GM12878 (cell line): ENCODE measurements around the gene UAP1L1. TPM values are rescaled to one million over a fixed set of nuclear protein-coding genes. Genes with fewer than 3 reads are reported as not detected.

Source experiments
- ATAC-seq: fragments of 200-7000 bp; cut with Tn5 transposase; 3 replicates; pipeline ENCODE4 v1.9.1; 2020; ENCODE audit warnings: mild to moderate bottlenecking, moderate library complexity
- BruUV-seq: library from RNA; stranded (reverse); fragments of 400-500 nt; replicated peaks from 2 replicates; lab custom pipeline; 2021; lab: Mats Ljungman, UMichigan
- CTCF ChIA-PET: fragments of 300-600 bp; sonication (Branson Sonifier 250); formaldehyde crosslinking; extraction: SDS; loops from one replicate; lab custom pipeline; 2021; ENCODE audit warnings: inconsistent platforms; lab: Yijun Ruan, JAX
- POLR2A ChIA-PET: fragments of 350-600 bp; formaldehyde crosslinking; extraction: SDS; loops from one replicate; lab custom pipeline; 2021; ENCODE audit warnings: inconsistent platforms; lab: Charles Lee
- RAD21 ChIA-PET: fragments of 300-600 bp; sonication (Branson Sonifier 250); formaldehyde crosslinking; loops from one replicate; lab custom pipeline; 2023; ENCODE audit warnings: antibody characterized with exemption; ENCODE audit not compliant: unreplicated experiment; lab: Charles Lee
- SMC1A ChIA-PET: fragments of 300-600 bp; sonication (Branson Sonifier 250); formaldehyde crosslinking; loops from one replicate; lab custom pipeline; 2023; ENCODE audit not compliant: unreplicated experiment, uncharacterized antibody; lab: Charles Lee
- DNase-seq: peaks from one replicate; pipeline ENCODE4 v3.0.0-alpha.2; 2011; ENCODE audit warnings: low read depth, low spot score
- FAIRE-seq: peaks from 3 replicates; lab custom pipeline; 2011; peaks lifted over from hg19 to GRCh38; lab: Jason Lieb, UNC
- H2AFZ ChIP-seq: 2 replicates; pipeline ENCODE4 v1.6.0; 2011; ENCODE audit warnings: low read depth, low read length, control low read depth; ENCODE audit not compliant: control insufficient read depth
- H3K27ac ChIP-seq: 2 replicates; pipeline ENCODE4 v1.5.1; 2011; ENCODE audit warnings: control low read depth; ENCODE audit not compliant: control insufficient read depth, insufficient read depth
- H3K27me3 ChIP-seq, 2 experiments: replicated peaks in 1 of 2; 2 replicates each; pipeline versions ENCODE4 v1.6.0 to v1.6.1; 2011; ENCODE audit warnings: low read length in 1 of 2; ENCODE audit not compliant: control insufficient read depth in 2 of 2, insufficient read depth in 2 of 2
- H3K36me3 ChIP-seq, 2 experiments: 2 replicates each; pipeline ENCODE4 v1.5.1; 2011; ENCODE audit warnings: low read length in 1 of 2; ENCODE audit not compliant: control insufficient read depth in 2 of 2, insufficient read depth in 2 of 2
- H3K4me1 ChIP-seq: 2 replicates; pipeline ENCODE4 v1.6.1; 2011; ENCODE audit warnings: mild to moderate bottlenecking, low read length, moderate library complexity, mixed read lengths; ENCODE audit not compliant: control insufficient read depth, insufficient read depth
- H3K4me2 ChIP-seq: 2 replicates; pipeline ENCODE4 v1.6.0; 2011; ENCODE audit warnings: control low read depth; ENCODE audit not compliant: control insufficient read depth, insufficient read depth
- H3K4me3 ChIP-seq: fragments of 200-600 bp; sonication (generic); 2 replicates; pipeline ENCODE4 v1.5.1; 2016
- H3K79me2 ChIP-seq: 2 replicates; pipeline ENCODE4 v1.6.0; 2011; ENCODE audit warnings: low read length; ENCODE audit not compliant: control insufficient read depth, insufficient read depth
- H3K9ac ChIP-seq: 2 replicates; pipeline ENCODE4 v1.8.0; 2011; ENCODE audit warnings: low read length, control low read depth, mixed read lengths; ENCODE audit not compliant: control insufficient read depth, insufficient read depth
- H3K9me3 ChIP-seq: replicated peaks from 3 replicates; pipeline ENCODE4 v1.5.1; 2011; ENCODE audit warnings: mild to moderate bottlenecking, low read length; ENCODE audit not compliant: control insufficient read depth, insufficient read depth
- H4K20me1 ChIP-seq: 2 replicates; pipeline ENCODE4 v1.6.0; 2011; ENCODE audit not compliant: control insufficient read depth, insufficient read depth
- CHD4 ChIP-seq: fragments of 200-600 bp; sonication (generic); IDR thresholded peaks from 2 replicates; pipeline ENCODE4 v1.6.1; 2016; ENCODE audit warnings: mild to moderate bottlenecking
- PKNOX1 ChIP-seq: fragments of 450-650 bp; IDR thresholded peaks from 2 replicates; pipeline ENCODE4 v1.6.1; 2016; ENCODE audit warnings: mild to moderate bottlenecking
- WGBS: methylation state at CpG from one replicate; pipeline ENCODE4 v1.1.6; 2016; ENCODE audit warnings: low lambda C conversion rate; ENCODE audit not compliant: insufficient replicate concordance, insufficient coverage; ENCODE audit errors: missing lambda C conversion rate; 5-methylcytosine and 5-hydroxymethylcytosine counted together
- in situ Hi-C: fragments of 300-500 bp; cut with MboI; formaldehyde crosslinking; loops from 9 replicates; pipeline ENCODE4 v1.14.3; 2018; ENCODE audit warnings: mixed read lengths
- intact Hi-C: fragments of 100-400 bp; cut with micrococcal nuclease; formaldehyde crosslinking; loops from one replicate; pipeline ENCODE4 v1.14.2; 2022; ENCODE audit not compliant: unreplicated experiment
- polyA plus RNA-seq, 11 experiments: library from polyadenylated mRNA; depleted of rRNA in 4 of 11; unstranded in 6 of 11; stranded (reverse) in 5 of 11; fragments of >200 nt; fragmentation: Nextera tagmentation in 4 of 11; fragmentation: Illumina TruSeq in 1 of 11; extraction: Ambion mirVana in 4 of 11; extraction: Trizol in 1 of 11; gene quantifications; 1 replicate in 1 of 11; 2 replicates in 10 of 11; pipeline versions ENCODE4 v1.2.1 to v1.2.3, GENCODE V29; 2011 to 2016; ENCODE audit warnings: inconsistent platforms in 2 of 11, missing spikeins in 2 of 11, low read depth in 1 of 11
- total RNA-seq, 4 experiments: library from RNA; depleted of rRNA in 3 of 4; stranded (reverse); fragments of >200 nt in 3 of 4; fragmentation: Illumina TruSeq in 1 of 4; extraction: Trizol in 1 of 4; gene quantifications; 2 replicates each; pipeline versions ENCODE4 v1.2.1 to v1.2.3, GENCODE V29; 2013 to 2021

Gene UAP1L1
- total and polyA plus RNA-seq, 10 of the 15 experiments (the other 5 are each of a cell fraction or from before 2014, with no cell fraction given): 0.29 to 15.7 (median 5.8) TPM

GRCh38 chr9:137068539-137069507 is 8.5 kb upstream of the UAP1L1 start:
- ChIA-PET RAD21 (interaction anchor here (0.6 to 5.0 kb wide), 19 partner anchors 8 to 168 kb away, joined by 3 to 25 read pairs (median 9); partner anchors contain the start of genes CYSRT1, MAN1B1, NPDC1 and RNF224), CTCF (interaction anchor here (0.8 to 7.9 kb wide), 33 partner anchors 8 to 282 kb away, joined by 3 to 81 read pairs (median 7); partner anchors contain the start of genes CYSRT1, FBXW5, FUT7 and MAN1B1)
- no peak for DNase-seq
- Histone ChIP-seq H3K9ac (peak overlapping the region; percentile 56), H4K20me1 (no peaks in the 10 kb centered on the region), H3K79me2 (peaks cover 7% of the 10 kb centered on the region), H3K36me3 (no peaks in the 10 kb centered on the region; a peak in 2 of 4 replicates)
- TF ChIP-seq CHD4: no peak
- TF ChIP-seq PKNOX1: peak; percentile 85
- TF ChIP-seq, all 136 proteins: peak for 1
- Histone ChIP-seq H2AFZ (no peak overlapping the region), H3K4me2 (peak overlapping the region; percentile 90), H3K27me3 (no peaks in the 10 kb centered on the region), H3K9me3 (no peaks in the 10 kb centered on the region), H3K4me1 (peaks cover 25% of the 10 kb centered on the region), H3K4me3 (peak overlapping the region; percentile 80), H3K27ac (no peak overlapping the region)
- WGBS: 48% methylated on average over 17 of the region's 17 CpGs
- FAIRE-seq (no peak), ATAC-seq (no peak)
- intact Hi-C loops (loop anchor here (5.0 kb wide), 1 partner anchor 48 kb away; no protein-coding TSS in a partner anchor), in situ Hi-C loops (no loop called here)
- ChIA-PET POLR2A (interaction anchor here (0.6 to 3.5 kb wide), 12 partner anchors 8 to 154 kb away, joined by 3 to 22 read pairs (median 4); partner anchors contain the start of genes MAN1B1 and UAP1L1), SMC1A (interaction anchor here (0.8 to 7.2 kb wide), 11 partner anchors 8 to 169 kb away, joined by 3 to 30 read pairs (median 8); partner anchors contain the start of genes MAN1B1 and NPDC1)
- BruUV-seq: no TSS peak
